K562 (cell line): Measurements from ENCODE around the gene SPTBN4. TPM values are rescaled to one million over a fixed set of nuclear protein-coding genes. Genes with fewer than 3 reads are reported as not detected.
A peak's percentile ranks its signal among the peaks of the same experiment; 100 is the strongest.

Experiments
- CBFB ChIP-seq: sonication (generic); formaldehyde crosslinking; IDR thresholded peaks from 2 replicates; pipeline ENCODE4 v1.4.0; 2020; ENCODE audit warnings: mild to moderate bottlenecking, missing genetic modification reagents
- CCAR2 ChIP-seq: fragments of 200-400 bp; formaldehyde crosslinking; IDR thresholded peaks from 2 replicates; pipeline ENCODE4 v1.6.1; 2017; ENCODE audit warnings: mild to moderate bottlenecking, low read depth, low read length
- CHD2 ChIP-seq: IDR thresholded peaks from 2 replicates; pipeline ENCODE4 v1.6.1; 2011; ENCODE audit warnings: low read depth, low read length
- E2F6 ChIP-seq, 2 experiments: IDR thresholded peaks; 2 replicates each; pipeline ENCODE4 v1.6.1; 2011; ENCODE audit warnings: borderline replicate concordance in 1 of 2, control low read depth in 1 of 2, low read depth in 1 of 2, low read length in 1 of 2, mild to moderate bottlenecking in 1 of 2, mixed read lengths in 1 of 2, moderate library complexity in 1 of 2; ENCODE audit not compliant: insufficient read depth in 1 of 2, insufficient read length in 1 of 2, poor library complexity in 1 of 2, severe bottlenecking in 1 of 2; ENCODE audit errors: extremely low read depth in 1 of 2
- MCM5 ChIP-seq: fragments of 450-650 bp; IDR thresholded peaks from 2 replicates; pipeline ENCODE4 v1.6.1; 2016; ENCODE audit warnings: low read depth
- MEF2A ChIP-seq: IDR thresholded peaks from 2 replicates; pipeline ENCODE4 v1.6.1; 2011; ENCODE audit warnings: low read depth, mild to moderate bottlenecking, low read length, moderate library complexity; ENCODE audit not compliant: control insufficient read depth
- MIER1 ChIP-seq: fragments of 450-650 bp; IDR thresholded peaks from 2 replicates; pipeline ENCODE4 v1.6.1; 2016; ENCODE audit warnings: antibody characterized with exemption, mild to moderate bottlenecking, low read depth
- MYC ChIP-seq, 2 experiments: fragments of 250-450 bp in 1 of 2; sonication (Bioruptor Pico) in 1 of 2; IDR thresholded peaks; 2 replicates each; pipeline versions ENCODE4 v1.5.1 to v1.6.1; 2012 to 2021; ENCODE audit warnings: low read depth in 2 of 2, borderline replicate concordance in 1 of 2, improper control_type of control experiment in 1 of 2, low read length in 1 of 2, mild to moderate bottlenecking in 1 of 2, moderate library complexity in 1 of 2
- NR2F6 ChIP-seq: fragments of 450-650 bp; formaldehyde crosslinking; IDR thresholded peaks from 2 replicates; pipeline ENCODE4 v1.4.0; 2020; ENCODE audit warnings: mild to moderate bottlenecking
- PTBP1 ChIP-seq: fragments of 200-400 bp; formaldehyde crosslinking; IDR thresholded peaks from 2 replicates; pipeline ENCODE4 v1.6.1; 2017; ENCODE audit warnings: low read depth, low read length
- SRF ChIP-seq, 2 experiments: fragments of 250-450, 450-650 bp in 1 of 2; sonication (Bioruptor Pico) in 1 of 2; sonication (generic) in 1 of 2; formaldehyde crosslinking; IDR thresholded peaks; 2 replicates each; pipeline versions ENCODE4 v1.5.0 to v1.5.1; 2020 to 2022; ENCODE audit warnings: mild to moderate bottlenecking in 1 of 2, missing genetic modification reagents in 1 of 2
- SUPT5H ChIP-seq: fragments of 450-650 bp; IDR thresholded peaks from 2 replicates; pipeline ENCODE4 v1.6.1; 2016
- TAF7 ChIP-seq: fragments of 450-650 bp; IDR thresholded peaks from 2 replicates; pipeline ENCODE4 v1.6.1; 2016; ENCODE audit warnings: missing genetic modification characterization, missing compliant biosample characterization
- TBP ChIP-seq: optimal IDR thresholded peaks from 2 replicates; pipeline ENCODE3; 2011; ENCODE audit warnings: low read depth, low read length, improper control_type of control experiment
- TCF3 ChIP-seq: sonication (generic); formaldehyde crosslinking; IDR thresholded peaks from 2 replicates; pipeline ENCODE4 v1.4.0; 2020; ENCODE audit warnings: mild to moderate bottlenecking, missing genetic modification reagents
- XRCC4 ChIP-seq: IDR thresholded peaks from one replicate; pipeline ENCODE4 v1.6.1; 2011; ENCODE audit not compliant: insufficient read depth, insufficient read length; ENCODE audit errors: extremely low read depth
- ZBTB7A ChIP-seq: IDR thresholded peaks from 2 replicates; pipeline ENCODE4 v1.6.1; 2011; ENCODE audit warnings: low read depth, mild to moderate bottlenecking, low read length, moderate library complexity, borderline replicate concordance; ENCODE audit not compliant: control insufficient read depth
- ZFP91 ChIP-seq: sonication (generic); formaldehyde crosslinking; IDR thresholded peaks from 2 replicates; pipeline ENCODE4 v1.8.0; 2022; ENCODE audit warnings: mild to moderate bottlenecking, missing genetic modification reagents
- ZNF121 ChIP-seq: sonication (generic); formaldehyde crosslinking; conservative IDR thresholded peaks from 2 replicates; pipeline ENCODE4 v1.8.0; 2022; ENCODE audit warnings: missing genetic modification reagents
- polyA plus RNA-seq, 8 experiments: library from polyadenylated mRNA; depleted of rRNA in 4 of 8; stranded (reverse) in 5 of 8; unstranded in 3 of 8; fragments of >200 nt; fragmentation: Nextera tagmentation in 2 of 8; fragmentation: Illumina TruSeq in 1 of 8; extraction: Ambion mirVana in 2 of 8; extraction: Trizol in 1 of 8; gene quantifications; 2 replicates each; pipeline versions ENCODE4 v1.2.1 to v1.2.3, GENCODE V29; 2011 to 2014; ENCODE audit warnings: inconsistent platforms in 1 of 8, missing spikeins in 1 of 8
- total RNA-seq, 7 experiments: library from RNA; depleted of rRNA in 6 of 7; stranded (reverse); fragments of >200 nt in 6 of 7; fragmentation: Illumina TruSeq in 2 of 7; extraction: Trizol in 2 of 7; gene quantifications; 2 replicates each; pipeline versions ENCODE4 v1.2.1 to v1.2.3, GENCODE V29; 2011 to 2021; ENCODE audit warnings: low replicate concordance in 1 of 7
- TF ChIP-seq, protein P1 (sequence below): IDR thresholded peaks from 2 replicates; pipeline ENCODE4 v1.6.1; 2012; ENCODE audit warnings: low read depth, low read length, improper control_type of control experiment, borderline replicate concordance
- TF ChIP-seq, protein P2 (sequence below): IDR thresholded peaks from 2 replicates; pipeline ENCODE4 v1.6.1; 2014; ENCODE audit warnings: antibody characterized with exemption

SPTBN4 gene
- total and polyA plus RNA-seq, 9 of the 15 experiments (the other 6 are each of a cell fraction or from before 2014, with no cell fraction given): 0.01 to 1.5 (median 0.86) TPM

- TF ChIP-seq SRF (CRISPR knock-in tag; IDR thresholded peaks at IDR 0.05) (no peak), PTBP1 (no peak), MCM5 (no peak), MEF2A (no peak), ZFP91 (CRISPR knock-in tag) (no peak), ZNF121 (CRISPR knock-in tag) (no peak), CHD2 (no peak), ZBTB7A (0 out of 2 replicates have a peak, but pooled peaks have one; percentile 48), E2F6 (IDR thresholded peaks at IDR 0.05; ENCODE audit: borderline replicate concordance in 1 of 2, extremely low read depth in 1 of 2, insufficient read depth in 1 of 2, insufficient read length in 1 of 2, low read depth in 1 of 2, low read length in 1 of 2, poor library complexity in 1 of 2, severe bottlenecking in 1 of 2) (no peak), TBP (no peak), NR2F6 (no peak), MIER1 (peak; percentile 70), XRCC4 (no peak), SUPT5H (no peak), CCAR2 (no peak), TCF3 (CRISPR knock-in tag) (no peak), CBFB (CRISPR knock-in tag) (no peak), TAF7 (tag) (no peak), MYC (IDR thresholded peaks at IDR 0.05; ENCODE audit: low read depth, low read length) (no peak), MYC (CRISPR knock-in tag; IDR thresholded peaks at IDR 0.05; ENCODE audit: borderline replicate concordance, low read depth) (no peak)
- TF ChIP-seq, protein P1, sequence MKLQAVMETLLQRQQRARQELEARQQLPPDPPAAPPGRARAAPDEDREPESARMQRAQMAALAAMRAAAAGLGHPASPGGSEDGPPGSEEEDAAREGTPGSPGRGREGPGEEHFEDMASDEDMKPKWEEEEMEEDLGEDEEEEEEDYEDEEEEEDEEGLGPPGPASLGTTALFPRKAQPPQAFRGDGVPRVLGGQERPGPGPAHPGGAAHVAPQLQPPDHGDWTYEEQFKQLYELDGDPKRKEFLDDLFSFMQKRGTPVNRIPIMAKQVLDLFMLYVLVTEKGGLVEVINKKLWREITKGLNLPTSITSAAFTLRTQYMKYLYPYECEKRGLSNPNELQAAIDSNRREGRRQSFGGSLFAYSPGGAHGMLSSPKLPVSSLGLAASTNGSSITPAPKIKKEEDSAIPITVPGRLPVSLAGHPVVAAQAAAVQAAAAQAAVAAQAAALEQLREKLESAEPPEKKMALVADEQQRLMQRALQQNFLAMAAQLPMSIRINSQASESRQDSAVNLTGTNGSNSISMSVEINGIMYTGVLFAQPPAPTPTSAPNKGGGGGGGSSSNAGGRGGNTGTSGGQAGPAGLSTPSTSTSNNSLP: no peak
- TF ChIP-seq, protein P2, sequence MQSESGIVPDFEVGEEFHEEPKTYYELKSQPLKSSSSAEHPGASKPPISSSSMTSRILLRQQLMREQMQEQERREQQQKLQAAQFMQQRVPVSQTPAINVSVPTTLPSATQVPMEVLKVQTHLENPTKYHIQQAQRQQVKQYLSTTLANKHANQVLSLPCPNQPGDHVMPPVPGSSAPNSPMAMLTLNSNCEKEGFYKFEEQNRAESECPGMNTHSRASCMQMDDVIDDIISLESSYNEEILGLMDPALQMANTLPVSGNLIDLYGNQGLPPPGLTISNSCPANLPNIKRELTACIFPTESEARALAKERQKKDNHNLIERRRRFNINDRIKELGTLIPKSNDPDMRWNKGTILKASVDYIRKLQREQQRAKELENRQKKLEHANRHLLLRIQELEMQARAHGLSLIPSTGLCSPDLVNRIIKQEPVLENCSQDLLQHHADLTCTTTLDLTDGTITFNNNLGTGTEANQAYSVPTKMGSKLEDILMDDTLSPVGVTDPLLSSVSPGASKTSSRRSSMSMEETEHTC: no peak
Measured at GRCh38 chr19:40599331-40599901, 132.6 kb downstream of the SPTBN4 start (continued).
